ENCODE measurements around the gene UPF2. TPM values are rescaled to one million over a fixed set of nuclear protein-coding genes. Genes with fewer than 3 reads are reported as not detected.

UPF2 gene
- total and polyA plus RNA-seq, 2 of the 13 experiments (the other 11 are each of a cell fraction or from before 2014, with no cell fraction given): 6.2 to 14.5 TPM

- H3K4me2 ChIP-seq (ENCODE audit: low read depth, low read length): no peak overlapping the region
- FAIRE-seq (no peak), ATAC-seq (no peak), DNase-seq (ENCODE audit: low spot score) (no peak)
- intact Hi-C loops (cut with micrococcal nuclease; ENCODE audit: unreplicated experiment) (no loop called here), in situ Hi-C loops (cut with HindIII; ENCODE audit: extremely low pct_ligation_motif_present, low pct_unique_long_range_greater_than_20kb) (no loop called here)
- no peaks in the 10 kb centered on the region for H3K4me1 ChIP-seq (ENCODE audit: insufficient read depth, low read length)
- ChIA-PET CTCF (ENCODE audit: low intra/inter-chr PET ratio, low total read pairs) (no interaction called here), POLR2A (no interaction called here)
- H3K9ac ChIP-seq (ENCODE audit: insufficient read depth, low read depth, low read length): no peak overlapping the region
- no peak overlapping the region for H3K27ac ChIP-seq (ENCODE audit: extremely low read length, insufficient read depth, low read length)
- H4K20me1 ChIP-seq (ENCODE audit: insufficient read depth, low read length): no peaks in the 10 kb centered on the region
- peaks cover 4 to 21% of the 10 kb centered on the region in 2 experiments; a peak in 3 of 5 replicates for H3K36me3 ChIP-seq (replicated peaks in 1 of 2; ENCODE audit: control insufficient read depth in 1 of 2, insufficient read depth in 2 of 2, low read length in 2 of 2)
- H3K9me3 ChIP-seq (ENCODE audit: low read length): no peaks in the 10 kb centered on the region
- 93% methylated on average over 14 of the region's 14 CpGs for WGBS (ENCODE audit: low lambda C conversion rate)
- no peak for TF ChIP-seq GTF2F1 (IDR thresholded peaks at IDR 0.05; ENCODE audit: low read length)
- TF ChIP-seq ZSCAN20 (CRISPR knock-in tag; IDR thresholded peaks at IDR 0.05; ENCODE audit: borderline replicate concordance): no peak
- TF ChIP-seq ZNF772 (CRISPR knock-in tag; IDR thresholded peaks at IDR 0.05): no peak
- no peak for TF ChIP-seq DR1 (CRISPR knock-in tag; IDR thresholded peaks at IDR 0.05)
- TF ChIP-seq PHB2 (IDR thresholded peaks at IDR 0.05; ENCODE audit: partially characterized antibody): no peak
- no peak for TF ChIP-seq BRF2 (CRISPR knock-in tag; IDR thresholded peaks at IDR 0.05)
- no peak for TF ChIP-seq JARID2 (CRISPR knock-in tag; IDR thresholded peaks at IDR 0.05; ENCODE audit: insufficient replicate concordance)
- TF ChIP-seq CREB3 (CRISPR knock-in tag; IDR thresholded peaks at IDR 0.05): no peak
- no peak for TF ChIP-seq ZFP36 (IDR thresholded peaks at IDR 0.05; ENCODE audit: borderline replicate concordance, low read depth, low read length, partially characterized antibody)
- no peak for TF ChIP-seq ISL2 (CRISPR knock-in tag; IDR thresholded peaks at IDR 0.05)
- TF ChIP-seq JUN (CRISPR knock-in tag; IDR thresholded peaks at IDR 0.05): no peak
- no peak for TF ChIP-seq ZNF501 (CRISPR knock-in tag; IDR thresholded peaks at IDR 0.05)
- TF ChIP-seq ZNF333 (CRISPR knock-in tag; IDR thresholded peaks at IDR 0.05; ENCODE audit: borderline replicate concordance): no peak
- no peak for TF ChIP-seq MEIS1 (CRISPR knock-in tag; IDR thresholded peaks at IDR 0.05; ENCODE audit: borderline replicate concordance)
- TF ChIP-seq SPEN (CRISPR knock-in tag; IDR thresholded peaks at IDR 0.05; ENCODE audit: low read depth): no peak
- TF ChIP-seq ZNF234 (CRISPR knock-in tag; conservative IDR thresholded peaks at IDR 0.05): no peak
- no peak for TF ChIP-seq MXI1 (IDR thresholded peaks at IDR 0.05; ENCODE audit: borderline replicate concordance, low read depth, low read length)
- TF ChIP-seq ZNF30 (CRISPR knock-in tag; IDR thresholded peaks at IDR 0.05): no peak
- H3K79me2 ChIP-seq (ENCODE audit: insufficient read depth, low read length): no peaks in the 10 kb centered on the region
- no peaks in the 10 kb centered on the region for H3K27me3 ChIP-seq (ENCODE audit: control insufficient read depth in 1 of 2, insufficient read depth in 2 of 2, low read length in 2 of 2)
- H3K4me3 ChIP-seq (replicated peaks in 1 of 3; ENCODE audit: insufficient read depth in 1 of 3, low read depth in 2 of 3, low read length in 3 of 3): no peak overlapping the region
- no peak overlapping the region for H2AFZ ChIP-seq (ENCODE audit: low read length)
- BruUV-seq (replicated peaks): no TSS peak
These were observed 46.3 kb upstream of the UPF2 start for GRCh38 chr10:12088919-12089318.
